C4-2B (cell line): ENCODE data around the gene CARD18.

Source experiments
- CTCF ChIP-seq: fragments of 450-650 bp; conservative IDR thresholded peaks from 2 replicates; pipeline ENCODE4 v1.5.1; 2017; ENCODE audit warnings: mild to moderate bottlenecking
- ZFX ChIP-seq: fragments of 450-650 bp; IDR thresholded peaks from 2 replicates; pipeline ENCODE4 v1.6.1; 2017

GRCh38 chr11:105100206-105100605, 39.4 kb downstream of the CARD18 start:
- TF ChIP-seq CTCF (no peak), ZFX (no peak)
